SK-N-SH treated with all-trans-retinoic acid at 6 μM for 48 hours (cell line): ENCODE measurements around the gene TMEM161A.

Experiments used
- ATAC-seq: fragments of 200-7000 bp; cut with Tn5 transposase; 3 replicates; pipeline ENCODE4 v1.9.1; 2020; ENCODE audit warnings: mild to moderate bottlenecking, moderate library complexity
- ARNTL ChIP-seq: fragments of 450-650 bp; formaldehyde crosslinking; IDR thresholded peaks from 2 replicates; pipeline ENCODE4 v1.5.0; 2020; ENCODE audit warnings: low read depth, mild to moderate bottlenecking, moderate library complexity, borderline replicate concordance
- BACH2 ChIP-seq: fragments of 250-450 bp; sonication (Bioruptor Pico); IDR thresholded peaks from 2 replicates; pipeline ENCODE4 v1.9.0; 2021; ENCODE audit warnings: mild to moderate bottlenecking, borderline replicate concordance
- CREB5 ChIP-seq: fragments of 250-450 bp; sonication (Bioruptor Pico); IDR thresholded peaks from 2 replicates; pipeline ENCODE4 v1.5.1; 2020; ENCODE audit warnings: low read depth, mild to moderate bottlenecking, moderate library complexity
- CSDC2 ChIP-seq: fragments of 250-450 bp; sonication (Bioruptor Pico); IDR thresholded peaks from 2 replicates; pipeline ENCODE4 v1.5.0; 2020; ENCODE audit warnings: mild to moderate bottlenecking, moderate library complexity
- CSRNP3 ChIP-seq: fragments of 250-450 bp; sonication (Bioruptor Pico); IDR thresholded peaks from 2 replicates; pipeline ENCODE4 v1.5.1; 2021; ENCODE audit warnings: mild to moderate bottlenecking, moderate library complexity
- ESRRG ChIP-seq: fragments of 250-450 bp; sonication (Bioruptor Pico); IDR thresholded peaks from 2 replicates; pipeline ENCODE4 v1.6.1; 2021; ENCODE audit warnings: mild to moderate bottlenecking
- GLIS3 ChIP-seq: fragments of 250-450 bp; sonication (Bioruptor Pico); IDR thresholded peaks from 2 replicates; pipeline ENCODE4 v1.5.0; 2020; ENCODE audit warnings: mild to moderate bottlenecking, moderate library complexity
- ISL1 ChIP-seq: fragments of 250-450 bp; sonication (Bioruptor Pico); IDR thresholded peaks from 2 replicates; pipeline ENCODE4 v2.1.2; 2022; ENCODE audit warnings: mild to moderate bottlenecking, moderate library complexity
- OSR1 ChIP-seq: fragments of 250-450 bp; sonication (Bioruptor Pico); IDR thresholded peaks from 2 replicates; pipeline ENCODE4 v1.8.0; 2022; ENCODE audit warnings: moderate library complexity, mild to moderate bottlenecking, inconsistent platforms
- PATZ1 ChIP-seq: fragments of 250-450 bp; sonication (Bioruptor Pico); IDR thresholded peaks from 2 replicates; pipeline ENCODE4 v1.8.0; 2020; ENCODE audit warnings: mild to moderate bottlenecking, moderate library complexity, borderline replicate concordance
- PPARA ChIP-seq: fragments of 250-450 bp; sonication (Bioruptor Pico); IDR thresholded peaks from 2 replicates; pipeline ENCODE4 v1.5.0; 2020; ENCODE audit warnings: mild to moderate bottlenecking, borderline replicate concordance
- RARB ChIP-seq: fragments of 250-450 bp; sonication (Bioruptor Pico); IDR thresholded peaks from 2 replicates; pipeline ENCODE4 v1.8.0; 2021; ENCODE audit warnings: mild to moderate bottlenecking, moderate library complexity
- SNAI2 ChIP-seq: fragments of 250-450 bp; sonication (Bioruptor Pico); IDR thresholded peaks from 2 replicates; pipeline ENCODE4 v1.5.0; 2020; ENCODE audit warnings: mild to moderate bottlenecking, moderate library complexity
- TCF4 ChIP-seq: fragments of 250-450 bp; sonication (Bioruptor Pico); IDR thresholded peaks from 2 replicates; pipeline ENCODE4 v1.8.0; 2021; ENCODE audit warnings: mild to moderate bottlenecking, moderate library complexity, borderline replicate concordance
- TOX ChIP-seq: fragments of 250-450 bp; sonication (Bioruptor Pico); IDR thresholded peaks from 2 replicates; pipeline ENCODE4 v1.8.0; 2021; ENCODE audit warnings: mild to moderate bottlenecking, moderate library complexity, borderline replicate concordance
- TSHZ2 ChIP-seq: fragments of 250-450 bp; sonication (Bioruptor Pico); IDR thresholded peaks from 2 replicates; pipeline ENCODE4 v1.5.0; 2020; ENCODE audit warnings: mild to moderate bottlenecking, moderate library complexity
- ZC3H10 ChIP-seq: fragments of 250-450 bp; sonication (Bioruptor Pico); IDR thresholded peaks from 2 replicates; pipeline ENCODE4 v1.5.1; 2021; ENCODE audit warnings: mild to moderate bottlenecking, moderate library complexity
- ZFP3 ChIP-seq: fragments of 250-450 bp; sonication (Bioruptor Pico); IDR thresholded peaks from 2 replicates; pipeline ENCODE4 v1.5.0; 2020; ENCODE audit warnings: mild to moderate bottlenecking, moderate library complexity
- ZFP30 ChIP-seq: fragments of 450-650 bp; formaldehyde crosslinking; IDR thresholded peaks from 2 replicates; pipeline ENCODE4 v1.5.0; 2022; ENCODE audit warnings: mild to moderate bottlenecking, moderate library complexity
- ZNF565 ChIP-seq: fragments of 450-650 bp; formaldehyde crosslinking; conservative IDR thresholded peaks from 2 replicates; pipeline ENCODE4 v1.5.0; 2020; ENCODE audit warnings: low read depth, mild to moderate bottlenecking, moderate library complexity
- ZNF70 ChIP-seq: fragments of 450-650 bp; formaldehyde crosslinking; IDR thresholded peaks from 2 replicates; pipeline ENCODE4 v1.5.0; 2020; ENCODE audit warnings: mild to moderate bottlenecking, moderate library complexity
- ZNF8 ChIP-seq: fragments of 450-650 bp; formaldehyde crosslinking; IDR thresholded peaks from 2 replicates; pipeline ENCODE4 v1.5.0; 2020; ENCODE audit warnings: mild to moderate bottlenecking, moderate library complexity
- TF ChIP-seq, protein P1 (sequence below): fragments of 250-450 bp; sonication (Bioruptor Pico); IDR thresholded peaks from 2 replicates; pipeline ENCODE4 v1.8.0; 2021; ENCODE audit warnings: low read depth, mild to moderate bottlenecking, moderate library complexity, borderline replicate concordance

Gene TMEM161A

GRCh38 chr19:19079571-19079970, 58.7 kb downstream of the TMEM161A start:
- no peak for ATAC-seq
- TF ChIP-seq GLIS3 (CRISPR knock-in tag) (no peak), ZC3H10 (no peak), ZNF565 (CRISPR knock-in tag) (no peak), ARNTL (CRISPR knock-in tag) (no peak)

DNA sequence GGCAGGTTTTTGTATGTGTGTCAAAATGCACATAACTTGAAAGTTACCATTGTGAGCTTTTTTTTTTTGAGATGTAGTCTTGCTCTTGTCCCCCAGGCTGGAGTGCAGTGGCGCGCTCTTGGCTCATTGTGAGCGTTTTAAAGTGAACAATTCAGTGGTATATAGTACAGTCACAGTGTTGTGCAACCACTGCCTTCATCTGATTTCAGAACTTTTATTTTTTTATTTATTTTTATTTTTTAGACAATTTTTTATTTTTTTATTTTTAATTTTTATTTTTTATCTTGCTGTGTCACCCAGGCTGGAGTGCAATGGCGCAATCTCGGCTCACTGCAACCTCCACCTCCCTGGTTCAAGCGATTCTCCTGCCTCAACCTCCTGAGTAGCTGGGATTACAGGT, 59.5 kb downstream of the TMEM161A start:
- ATAC-seq: no peak
- TF ChIP-seq ZNF70 (CRISPR knock-in tag) (no peak), OSR1 (no peak), ZFP30 (CRISPR knock-in tag) (no peak), ESRRG (CRISPR knock-in tag) (no peak), PATZ1 (no peak), CSRNP3 (CRISPR knock-in tag) (no peak), TOX (no peak), ZC3H10 (no peak), TCF4 (CRISPR knock-in tag) (no peak), CSDC2 (no peak), BACH2 (CRISPR knock-in tag) (no peak), ZNF565 (CRISPR knock-in tag) (no peak), ZNF8 (CRISPR knock-in tag) (no peak), SNAI2 (CRISPR knock-in tag) (no peak), ARNTL (CRISPR knock-in tag) (no peak), ZFP3 (CRISPR knock-in tag) (no peak), ISL1 (CRISPR knock-in tag) (no peak), GLIS3 (CRISPR knock-in tag) (no peak), RARB (CRISPR knock-in tag) (no peak)
- TF ChIP-seq, protein P1, sequence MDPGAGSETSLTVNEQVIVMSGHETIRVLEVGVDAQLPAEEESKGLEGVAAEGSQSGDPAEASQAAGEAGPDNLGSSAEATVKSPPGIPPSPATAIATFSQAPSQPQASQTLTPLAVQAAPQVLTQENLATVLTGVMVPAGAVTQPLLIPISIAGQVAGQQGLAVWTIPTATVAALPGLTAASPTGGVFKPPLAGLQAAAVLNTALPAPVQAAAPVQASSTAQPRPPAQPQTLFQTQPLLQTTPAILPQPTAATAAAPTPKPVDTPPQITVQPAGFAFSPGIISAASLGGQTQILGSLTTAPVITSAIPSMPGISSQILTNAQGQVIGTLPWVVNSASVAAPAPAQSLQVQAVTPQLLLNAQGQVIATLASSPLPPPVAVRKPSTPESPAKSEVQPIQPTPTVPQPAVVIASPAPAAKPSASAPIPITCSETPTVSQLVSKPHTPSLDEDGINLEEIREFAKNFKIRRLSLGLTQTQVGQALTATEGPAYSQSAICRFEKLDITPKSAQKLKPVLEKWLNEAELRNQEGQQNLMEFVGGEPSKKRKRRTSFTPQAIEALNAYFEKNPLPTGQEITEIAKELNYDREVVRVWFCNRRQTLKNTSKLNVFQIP (CRISPR knock-in tag): no peak
- TF ChIP-seq, all 23 proteins: peak for 0

DNA sequence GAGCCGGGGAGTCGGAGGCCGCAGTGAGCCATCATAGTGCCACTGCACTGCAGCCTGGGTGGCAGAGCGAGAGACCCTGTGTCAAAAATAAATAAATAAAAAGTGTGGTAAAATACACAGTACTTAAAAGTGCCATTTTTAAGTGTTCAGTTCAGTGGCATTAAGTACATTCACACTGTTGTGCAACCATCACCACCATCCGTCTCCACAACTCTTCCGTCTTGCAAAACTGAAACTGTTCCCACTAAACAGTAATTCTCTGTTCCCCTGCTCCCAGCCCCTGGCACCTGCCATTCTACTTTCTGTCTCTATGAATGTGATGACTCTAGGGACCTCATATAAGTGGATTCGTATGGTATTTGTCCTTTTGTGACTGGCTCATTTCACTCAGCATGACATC, 61.2 kb downstream of the TMEM161A start:
- no peak for ATAC-seq
- TF ChIP-seq CSRNP3 (CRISPR knock-in tag) (no peak), SNAI2 (CRISPR knock-in tag) (no peak), ZNF70 (CRISPR knock-in tag) (no peak), CREB5 (CRISPR knock-in tag) (no peak), PPARA (CRISPR knock-in tag) (no peak), CSDC2 (no peak), ARNTL (CRISPR knock-in tag) (no peak), ESRRG (CRISPR knock-in tag) (no peak), ZNF565 (CRISPR knock-in tag) (no peak), TSHZ2 (no peak), OSR1 (no peak), RARB (CRISPR knock-in tag) (no peak), ZFP30 (CRISPR knock-in tag) (no peak), ZC3H10 (no peak), ISL1 (CRISPR knock-in tag) (no peak), TCF4 (CRISPR knock-in tag) (no peak), GLIS3 (CRISPR knock-in tag) (no peak), ZFP3 (CRISPR knock-in tag) (no peak)
- TF ChIP-seq, protein P1 (CRISPR knock-in tag): no peak
